ENCODE data around the gene TMED4.

GRCh38 chr7:44541876-44542610 lies 40.0 kb downstream of the TMED4 start:
- TF ChIP-seq CTCF (IDR thresholded peaks at IDR 0.05) (no peak), POLR2A (IDR thresholded peaks at IDR 0.05) (no peak), EP300 (IDR thresholded peaks at IDR 0.05) (no peak)
